Breast epithelium (tissue), 4 donors: ENCODE results near the gene TRIM25. TPM values are rescaled to one million over a fixed set of nuclear protein-coding genes. Genes with fewer than 3 reads are reported as not detected.

Experiments
- DNase-seq, 2 donors: peaks; one replicate each; pipeline ENCODE4 v3.0.0-alpha.2; 2019; ENCODE audit warnings: low spot score in 2 of 2
- H3K27ac ChIP-seq, 2 donors: fragments of 200-600 bp; sonication (generic) in 1 of 2; one replicate each; pipeline ENCODE4 v1.5.1; 2016 to 2019; ENCODE audit warnings: mild to moderate bottlenecking in 1 of 2
- H3K27me3 ChIP-seq, 2 donors: fragments of 200-600 bp; sonication (generic) in 1 of 2; one replicate each; pipeline versions ENCODE4 v1.5.1 to v1.6.0; 2017 to 2019; ENCODE audit warnings: control low read depth in 1 of 2, mild to moderate bottlenecking in 1 of 2
- H3K36me3 ChIP-seq: fragments of 200-600 bp; one replicate; pipeline ENCODE4 v1.5.1; 2019
- H3K4me1 ChIP-seq, 2 donors: fragments of 200-600 bp; sonication (generic); one replicate each; pipeline ENCODE4 v1.5.1; 2016 to 2019; ENCODE audit warnings: control low read depth in 1 of 2
- H3K4me3 ChIP-seq, 3 donors: fragments of 200-600 bp; sonication (generic); 1 replicate in 2 of 3; 2 replicates in 1 of 3; pipeline ENCODE4 v1.5.1; 2016 to 2019; ENCODE audit warnings: mild to moderate bottlenecking in 3 of 3, moderate library complexity in 2 of 3
- H3K9me3 ChIP-seq, 2 donors: fragments of 200-600 bp; sonication (generic) in 1 of 2; one replicate each; pipeline ENCODE4 v1.5.1; 2016 to 2019; ENCODE audit warnings: control low read depth in 1 of 2
- CTCF ChIP-seq, 3 donors: fragments of 450-650 bp; IDR thresholded peaks; one replicate each; pipeline ENCODE4 v1.5.1; 2016 to 2017; ENCODE audit warnings: antibody characterized with exemption in 3 of 3, mild to moderate bottlenecking in 3 of 3, moderate library complexity in 3 of 3
- POLR2A ChIP-seq: fragments of 450-650 bp; IDR thresholded peaks from one replicate; pipeline ENCODE4 v1.6.1; 2016; ENCODE audit warnings: antibody characterized with exemption, mild to moderate bottlenecking, moderate library complexity
- POLR2AphosphoS5 ChIP-seq, 3 donors: sonication (generic); formaldehyde crosslinking; IDR thresholded peaks; one replicate each; pipeline ENCODE4 v1.6.1; 2017; ENCODE audit warnings: antibody characterized with exemption in 3 of 3
- intact Hi-C: fragments of 100-400 bp; cut with DNase I; formaldehyde crosslinking; loops from one replicate; pipeline ENCODE4 v1.15.1; 2023; ENCODE audit warnings: low total_unique reads
- total RNA-seq, 3 donors: library from RNA; depleted of rRNA; stranded (reverse); fragments of >200 nt; gene quantifications; one replicate each; pipeline ENCODE4 v1.1.0, GENCODE V29; 2016

The TRIM25 gene
- total RNA-seq, 3 donors from 2014 or later = 29.9 to 61.0 (median 37.1) TPM

GRCh38 chr17:56879280-56879679 is 34.6 kb downstream of the TRIM25 start:
- DNase-seq = no peak
- no peak overlapping the region for H3K4me3 ChIP-seq

GRCh38 chr17:56876766-56877179 is 37.1 kb downstream of the TRIM25 start:
- DNase-seq = no peak
- intact Hi-C loops = no loop called here
- Histone ChIP-seq H3K4me1 (no peaks in the 10 kb centered on the region), H3K36me3 (no peaks in the 10 kb centered on the region), H3K27me3 (no peaks in the 10 kb centered on the region), H3K27ac (no peak overlapping the region), H3K4me3 (no peak overlapping the region), H3K9me3 (no peaks in the 10 kb centered on the region)
- TF ChIP-seq POLR2AphosphoS5 (IDR thresholded peaks at IDR 0.05) (no peak), CTCF (IDR thresholded peaks at IDR 0.05) (no peak), POLR2A (no peak)

More at GRCh38 chr17:56879280-56879679, 34.6 kb downstream of the TRIM25 start:
- Histone ChIP-seq H3K9me3 (no peaks in the 10 kb centered on the region), H3K27me3 (no peaks in the 10 kb centered on the region), H3K27ac (no peak overlapping the region), H3K4me1 (no peaks in the 10 kb centered on the region), H3K36me3 (no peaks in the 10 kb centered on the region)
- intact Hi-C loops = no loop called here
- TF ChIP-seq CTCF (IDR thresholded peaks at IDR 0.05) = no peak
- no peak for TF ChIP-seq POLR2AphosphoS5 (IDR thresholded peaks at IDR 0.05)
- no peak for TF ChIP-seq POLR2A

- Histone ChIP-seq H3K27ac (no peak overlapping the region), H3K9me3 (no peaks in the 10 kb centered on the region), H3K36me3 (no peaks in the 10 kb centered on the region), H3K4me3 (no peak overlapping the region), H3K4me1 (no peaks in the 10 kb centered on the region), H3K27me3 (no peaks in the 10 kb centered on the region)
- TF ChIP-seq POLR2AphosphoS5 (IDR thresholded peaks at IDR 0.05) = no peak
- no peak for TF ChIP-seq POLR2A
- no peak for TF ChIP-seq CTCF (IDR thresholded peaks at IDR 0.05)
- intact Hi-C loops = no loop called here
- DNase-seq = no peak
These were observed 43.7 kb downstream of the TRIM25 start for GRCh38 chr17:56870081-56870651.

GRCh38 chr17:56868716-56869115 is 45.1 kb downstream of the TRIM25 start:
- DNase-seq = no peak

More at GRCh38 chr17:56868716-56869115, 45.1 kb downstream of the TRIM25 start:
- no peaks in the 10 kb centered on the region for H3K9me3 ChIP-seq
- H3K36me3 ChIP-seq = no peaks in the 10 kb centered on the region
- H3K4me3 ChIP-seq = no peak overlapping the region
- H3K4me1 ChIP-seq = no peaks in the 10 kb centered on the region
- no peaks in the 10 kb centered on the region for H3K27me3 ChIP-seq
- intact Hi-C loops = no loop called here
- TF ChIP-seq POLR2A (no peak), POLR2AphosphoS5 (IDR thresholded peaks at IDR 0.05) (no peak), CTCF (IDR thresholded peaks at IDR 0.05) (no peak)
- H3K27ac ChIP-seq = no peak overlapping the region
